ENCODE measurements around the gene PROSER1. TPM values are rescaled to one million over a fixed set of nuclear protein-coding genes. Genes with fewer than 3 reads are reported as not detected.
A peak's percentile ranks its signal among the peaks of the same experiment; 100 is the strongest.

The PROSER1 gene
- total RNA-seq, 1 experiment from 2014 or later, result 94.6 TPM

GRCh38 chr13:38981096-38981495, 56.8 kb downstream of the PROSER1 start (continued):
- TF ChIP-seq ZNF396 (CRISPR knock-in tag; IDR thresholded peaks at IDR 0.05; ENCODE audit: borderline replicate concordance) (no peak), ZBTB21 (CRISPR knock-in tag; IDR thresholded peaks at IDR 0.05; ENCODE audit: borderline replicate concordance) (no peak), NR3C1 (CRISPR knock-in tag; conservative IDR thresholded peaks at IDR 0.05; ENCODE audit: low read depth) (no peak), ARID4B (CRISPR knock-in tag; IDR thresholded peaks at IDR 0.05; ENCODE audit: borderline replicate concordance) (no peak), SMAD3 (CRISPR knock-in tag; IDR thresholded peaks at IDR 0.05; ENCODE audit: borderline replicate concordance) (no peak), MAX (CRISPR knock-in tag; IDR thresholded peaks at IDR 0.05) (no peak)

GRCh38 chr13:38980750-38981078, 57.2 kb downstream of the PROSER1 start:
- Mint-ChIP-seq H3K27ac (peak overlapping the region; percentile 2; the same call in 1 of the 2 replicates), H3K27me3 (ENCODE audit: low read depth) (no peaks in the 10 kb centered on the region; the same call in 1 of the 2 replicates), H3K4me3 (no peak overlapping the region), H3K36me3 (peaks cover 23% of the 10 kb centered on the region), H3K4me1 (peaks cover 16% of the 10 kb centered on the region), H3K9me3 (peaks cover 25% of the 10 kb centered on the region)
- DNase-seq (ENCODE audit: low spot score) (no peak), ATAC-seq (peak; percentile 36)
- POLR2A ChIA-PET, result no interaction called here
- TF ChIP-seq USF1 (CRISPR knock-in tag; IDR thresholded peaks at IDR 0.05) (no peak), ZNF232 (CRISPR knock-in tag; IDR thresholded peaks at IDR 0.05) (no peak), KAT7 (CRISPR knock-in tag; IDR thresholded peaks at IDR 0.05; ENCODE audit: borderline replicate concordance) (no peak), SOX15 (CRISPR knock-in tag; IDR thresholded peaks at IDR 0.05) (no peak), ATF3 (CRISPR knock-in tag; conservative IDR thresholded peaks at IDR 0.05) (no peak)
- CTCF ChIA-PET, result interaction anchor here (1.1 to 1.2 kb wide), 2 partner anchors 635 to 636 kb away, joined by 3 read pairs; no protein-coding TSS in a partner anchor

GRCh38 chr13:38979891-38980749, 57.8 kb downstream of the PROSER1 start:
- Mint-ChIP-seq H3K27ac (no peak overlapping the region), H3K27me3 (ENCODE audit: low read depth) (no peaks in the 10 kb centered on the region; the same call in 1 of the 2 replicates), H3K36me3 (peaks cover 23% of the 10 kb centered on the region), H3K4me1 (peaks cover 16% of the 10 kb centered on the region), H3K9me3 (peaks cover 25% of the 10 kb centered on the region), H3K4me3 (no peak overlapping the region)
- CTCF ChIA-PET, result interaction anchor here (0.9 to 1.2 kb wide), 2 partner anchors 38 to 636 kb away, joined by 3 to 4 read pairs; no protein-coding TSS in a partner anchor
- TF ChIP-seq JAZF1 (CRISPR knock-in tag; IDR thresholded peaks at IDR 0.05), result no peak
- POLR2A ChIA-PET, result no interaction called here
- peak; percentile 69 for ATAC-seq
- DNase-seq (ENCODE audit: low spot score), result no peak

GRCh38 chr13:38970380-38971051, 67.4 kb downstream of the PROSER1 start:
- DNase-seq (ENCODE audit: low spot score), result no peak
- Mint-ChIP-seq H3K9me3 (no peaks in the 10 kb centered on the region), H3K4me3 (no peak overlapping the region), H3K27ac (no peak overlapping the region), H3K36me3 (no peaks in the 10 kb centered on the region), H3K4me1 (peaks cover 32% of the 10 kb centered on the region), H3K27me3 (ENCODE audit: low read depth) (no peaks in the 10 kb centered on the region)
- ATAC-seq, result peak; percentile 43; the same call in 1 of the 2 replicates
- ChIA-PET CTCF (interaction anchor here (0.9 to 2.4 kb wide), 3 partner anchors 78 to 646 kb away, joined by 3 to 8 read pairs (median 3); no protein-coding TSS in a partner anchor), POLR2A (no interaction called here)
- TF ChIP-seq E2F1 (CRISPR knock-in tag; IDR thresholded peaks at IDR 0.05) (no peak), TCF7 (CRISPR knock-in tag; IDR thresholded peaks at IDR 0.05; ENCODE audit: low read depth) (no peak), STAT6 (CRISPR knock-in tag; conservative IDR thresholded peaks at IDR 0.05; ENCODE audit: low read depth) (no peak), RELA (CRISPR knock-in tag; IDR thresholded peaks at IDR 0.05; ENCODE audit: borderline replicate concordance) (no peak), SMAD4 (CRISPR knock-in tag; IDR thresholded peaks at IDR 0.05) (no peak), SP1 (CRISPR knock-in tag; conservative IDR thresholded peaks at IDR 0.05) (no peak), EMX1 (CRISPR knock-in tag; IDR thresholded peaks at IDR 0.05) (no peak)
